Lower leg skin (tissue), 4 donors: Measurements from ENCODE around the gene ALPK1. TPM values are rescaled to one million over a fixed set of nuclear protein-coding genes. Genes with fewer than 3 reads are reported as not detected.

Experiments
- DNase-seq, 2 donors: peaks; one replicate each; pipeline ENCODE4 v3.0.0-alpha.2; 2019; ENCODE audit warnings: low spot score in 2 of 2
- H3K4me3 ChIP-seq: fragments of 200-600 bp; sonication (generic); 2 replicates; pipeline ENCODE4 v1.5.1; 2017; ENCODE audit warnings: mild to moderate bottlenecking, low read depth; ENCODE audit not compliant: poor library complexity, severe bottlenecking
- CTCF ChIP-seq, 3 donors: fragments of 450-650 bp; IDR thresholded peaks; one replicate each; pipeline ENCODE4 v1.5.1; 2016; ENCODE audit warnings: antibody characterized with exemption in 3 of 3, mild to moderate bottlenecking in 3 of 3, moderate library complexity in 2 of 3
- POLR2A ChIP-seq, 2 donors: fragments of 450-650 bp; IDR thresholded peaks; one replicate each; pipeline ENCODE4 v1.6.1; 2016 to 2017; ENCODE audit warnings: antibody characterized with exemption in 2 of 2, mild to moderate bottlenecking in 1 of 2, moderate library complexity in 1 of 2
- WGBS, 2 donors: methylation state at CpG; one replicate each; pipeline ENCODE4 v1.1.5; 2018; 5-methylcytosine and 5-hydroxymethylcytosine counted together
- intact Hi-C: fragments of 100-400 bp; cut with DNase I; formaldehyde crosslinking; loops from one replicate; pipeline ENCODE4 v1.15.0; 2023; ENCODE audit warnings: low total_unique reads
- total RNA-seq, 4 donors: library from RNA; depleted of rRNA; stranded (reverse); fragments of >200 nt; gene quantifications; one replicate each; pipeline ENCODE4 v1.1.0, GENCODE V29; 2016

ALPK1 gene
- total RNA-seq, 4 donors from 2014 or later, result 15.9 to 24.0 (median 19.7) TPM

DNA sequence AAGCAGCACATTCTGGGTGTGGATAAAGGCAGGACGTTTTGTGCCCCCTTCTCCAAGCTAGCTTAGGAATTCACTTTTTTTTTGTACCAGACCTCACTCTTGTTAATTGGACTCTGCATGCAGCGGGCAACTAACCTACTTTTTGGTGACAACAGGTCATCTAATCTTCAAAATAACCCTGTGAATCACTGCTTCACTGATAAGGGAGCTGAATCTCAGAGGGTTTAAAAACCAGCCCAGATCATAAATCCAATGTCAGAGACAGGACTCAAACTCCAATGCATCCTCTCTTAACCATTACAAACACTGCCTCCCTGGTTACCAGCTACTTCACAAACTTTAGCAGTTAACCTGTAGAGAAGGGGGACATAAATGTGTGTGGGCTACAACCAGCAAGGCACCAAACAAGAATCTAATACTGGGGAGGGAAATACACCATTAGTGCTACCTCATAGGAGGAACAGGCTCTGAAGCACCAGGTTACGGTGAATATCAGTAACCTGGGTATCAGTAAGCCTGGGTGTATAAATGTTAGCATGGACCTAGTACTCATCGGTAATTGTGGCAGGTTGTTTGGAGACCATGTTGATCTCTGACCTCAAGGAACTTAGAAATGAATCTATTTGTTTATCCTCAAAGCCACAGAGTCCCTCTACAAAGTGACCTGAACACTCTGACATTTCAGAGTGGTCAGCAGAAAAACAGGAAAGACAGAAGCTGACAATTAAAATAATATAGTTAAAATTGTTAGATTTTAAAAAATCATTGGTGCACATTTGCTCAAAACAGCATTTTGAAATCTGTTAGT, 14.1 kb upstream of the ALPK1 start:
- no peak for TF ChIP-seq CTCF (IDR thresholded peaks at IDR 0.05)
- no peak for TF ChIP-seq POLR2A (IDR thresholded peaks at IDR 0.05)
- intact Hi-C loops, result no loop called here
- 83 to 84% methylated on average over 4 of the region's 4 CpGs for WGBS, 2 donors
- no peak overlapping the region for H3K4me3 ChIP-seq
- no peak for DNase-seq

DNA sequence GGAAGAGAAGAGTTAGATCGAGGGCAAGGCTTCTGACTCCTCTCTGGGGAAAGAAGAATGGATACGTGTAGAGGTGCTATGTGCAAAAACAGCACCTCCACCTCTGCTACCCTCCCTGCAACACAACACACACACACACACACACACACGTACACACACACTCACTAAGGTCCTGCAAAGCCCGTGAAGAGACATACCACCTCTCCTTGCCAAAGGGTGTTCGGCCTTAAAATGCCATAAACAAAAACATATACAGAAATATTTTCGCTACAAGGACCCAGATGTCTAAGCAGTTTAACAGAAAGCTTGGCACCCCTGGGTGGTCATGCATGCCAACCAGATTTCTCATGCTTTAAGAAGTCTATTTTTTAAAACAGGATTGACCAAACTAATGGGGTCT, 13.0 kb upstream of the ALPK1 start:
- intact Hi-C loops, result no loop called here
- 15 to 16% methylated on average over 6 of the region's 6 CpGs for WGBS, 2 donors
- H3K4me3 ChIP-seq, result no peak overlapping the region
- no peak for TF ChIP-seq POLR2A (IDR thresholded peaks at IDR 0.05)
- no peak for TF ChIP-seq CTCF (IDR thresholded peaks at IDR 0.05)
- no peak for DNase-seq

- peak overlapping the region; percentile 65 for H3K4me3 ChIP-seq
- 0 to 2% methylated on average over 15 of the region's 15 CpGs for WGBS, 2 donors
- no peak for DNase-seq
- TF ChIP-seq CTCF (IDR thresholded peaks at IDR 0.05) (no peak), POLR2A (IDR thresholded peaks at IDR 0.05) (no peak)
- intact Hi-C loops, result no loop called here
Observed at GRCh38 chr4:112284662-112285411, 12.3 kb upstream of the ALPK1 start.

DNA sequence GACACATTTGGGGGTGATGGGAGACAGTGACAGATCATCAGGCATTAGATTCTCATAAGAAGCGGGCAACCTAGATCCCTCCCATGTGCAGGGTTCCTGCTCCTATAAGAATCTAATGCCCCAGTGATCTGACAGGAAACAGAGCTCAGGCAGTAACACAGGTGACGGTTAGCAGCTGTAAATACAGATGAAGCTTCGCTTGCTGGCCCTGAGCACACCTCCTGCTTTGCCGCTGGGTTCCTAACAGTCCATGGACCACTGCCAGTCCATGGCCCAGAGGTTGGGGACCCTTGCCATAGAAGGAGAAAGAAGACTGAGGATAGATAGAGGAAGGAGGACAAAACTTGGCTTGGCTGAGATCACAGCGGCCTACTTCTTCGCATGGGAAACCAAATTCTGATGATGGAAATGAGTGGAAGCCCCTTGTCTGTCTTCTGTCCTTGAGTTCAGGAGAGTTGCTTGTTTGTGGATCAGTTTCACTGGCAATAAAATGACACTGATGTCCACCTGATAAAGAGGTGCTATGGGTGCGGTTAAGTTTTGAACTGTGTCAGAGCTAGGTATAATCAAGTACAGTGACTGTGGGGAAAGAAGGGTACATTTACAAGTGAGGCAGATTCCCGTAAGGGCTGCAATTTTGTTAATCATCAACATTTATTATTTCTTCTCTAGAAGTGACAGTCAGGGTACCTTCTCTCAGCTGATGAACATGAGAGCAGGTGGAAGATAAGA, 9.7 kb upstream of the ALPK1 start:
- TF ChIP-seq POLR2A (IDR thresholded peaks at IDR 0.05) (no peak), CTCF (IDR thresholded peaks at IDR 0.05) (no peak)
- intact Hi-C loops, result no loop called here
- H3K4me3 ChIP-seq, result no peak overlapping the region
- DNase-seq, result no peak
- 93 to 94% methylated on average over 8 of the region's 8 CpGs for WGBS, 2 donors

DNA sequence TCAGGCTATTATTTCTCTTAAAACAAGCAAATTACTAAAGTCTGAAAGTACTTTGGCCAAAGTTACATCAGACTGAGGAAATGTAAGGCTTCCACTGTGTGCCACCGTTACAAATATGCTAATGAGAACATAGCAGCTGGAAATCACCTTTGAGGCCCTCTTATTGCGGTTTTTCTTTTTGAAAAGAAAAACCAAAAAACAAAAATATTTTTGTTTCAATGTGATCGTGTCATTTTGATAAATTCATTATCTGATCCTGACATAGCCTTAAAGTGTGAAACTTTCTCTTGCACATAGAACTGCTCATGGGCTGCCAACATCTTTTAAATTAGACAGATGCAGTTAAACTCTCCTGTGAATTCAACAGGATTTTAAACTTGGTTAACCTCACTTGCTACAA, 8.7 kb upstream of the ALPK1 start:
- no peak for TF ChIP-seq POLR2A (IDR thresholded peaks at IDR 0.05)
- TF ChIP-seq CTCF (IDR thresholded peaks at IDR 0.05), result no peak
- intact Hi-C loops, result no loop called here
- no peak for DNase-seq
- WGBS, 2 donors, result 73 to 75% methylated on average over 3 of the region's 3 CpGs
- H3K4me3 ChIP-seq, result no peak overlapping the region
